Stimulated activated CD8-positive, alpha-beta memory T cell treated with anti-CD3 and anti-CD28 coated beads, Interleukin-15, amount 100 ng/mL, for 1 hour (primary cell): Measurements from ENCODE around the gene PEX5L.
"Not testable (repeated sequence)": the region's sequence is repeated elsewhere in the genome, so short reads cannot be mapped to it uniquely, and the experiment has no call there.

Source experiments
- DNase-seq: peaks from one replicate; pipeline ENCODE4 v3.0.0-alpha.2; 2020; ENCODE audit warnings: low read depth

Gene PEX5L

DNA sequence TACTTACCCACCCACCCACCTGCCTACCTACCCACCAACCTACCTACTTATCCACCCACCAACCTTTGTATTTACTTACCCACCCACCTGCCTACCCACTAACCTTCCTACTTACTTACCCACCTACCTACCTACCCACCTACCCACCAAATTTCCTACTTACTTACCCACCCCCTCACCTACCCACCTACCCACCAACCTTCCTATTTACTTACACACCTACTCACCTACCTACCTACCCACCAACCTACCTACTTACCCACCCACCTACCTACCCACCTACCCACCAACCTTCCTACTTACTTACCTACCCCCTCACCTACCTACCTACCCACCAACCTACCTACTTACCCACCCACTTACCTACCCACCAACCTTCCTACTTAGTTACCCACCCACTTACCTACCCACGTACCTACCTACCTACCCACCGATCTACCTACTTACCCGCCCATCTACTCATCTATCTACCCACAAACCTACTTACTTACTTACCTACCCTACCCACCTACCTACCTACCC is 204.3 kb downstream of the PEX5L start:
- no peak for DNase-seq

DNA sequence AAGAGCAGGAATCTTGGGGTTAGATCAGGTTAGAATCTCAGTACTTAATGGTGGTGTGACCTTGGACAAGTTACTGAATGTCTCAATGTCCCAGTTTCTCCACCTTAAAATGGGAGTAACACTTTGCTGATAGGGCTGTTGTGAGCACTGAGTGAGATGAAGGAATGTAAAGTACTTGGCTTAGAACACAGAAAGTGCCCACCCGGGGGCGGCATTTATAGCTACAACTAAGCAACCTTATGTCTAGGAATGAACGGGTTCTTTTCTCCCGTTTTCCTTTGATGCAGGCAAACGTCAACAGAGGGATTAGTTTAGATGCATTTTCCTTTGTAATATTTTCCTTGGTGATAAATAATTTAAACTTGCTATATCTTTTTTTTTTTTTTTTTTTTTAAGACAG is 207.3 kb downstream of the PEX5L start:
- DNase-seq: no peak

GRCh38 chr3:179828738-179829137 is 208.0 kb downstream of the PEX5L start:
- no peak for DNase-seq

GRCh38 chr3:179826247-179826637 is 210.5 kb downstream of the PEX5L start:
- DNase-seq: no peak

- DNase-seq: no peak
Measured at GRCh38 chr3:179825527-179826246, 211.1 kb downstream of the PEX5L start.

DNA sequence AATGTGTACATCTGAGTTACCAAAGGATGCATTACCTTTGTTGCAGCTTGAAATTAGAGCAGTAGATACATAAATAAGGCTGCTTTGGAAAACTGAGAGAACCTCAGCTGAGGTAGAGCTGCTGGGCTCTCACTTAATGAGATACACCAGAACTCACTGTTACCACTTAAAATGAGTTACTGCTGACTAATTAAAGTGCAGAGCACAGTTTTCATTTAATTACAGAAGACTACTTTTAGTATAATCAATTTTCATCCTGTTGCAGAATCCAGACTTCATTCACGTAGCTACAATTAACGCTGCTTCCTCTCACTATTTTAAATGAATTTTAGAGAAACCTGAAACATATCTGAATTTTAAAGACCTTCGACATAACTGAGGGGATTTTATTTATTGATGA is 214.4 kb downstream of the PEX5L start:
- DNase-seq: no peak

DNA sequence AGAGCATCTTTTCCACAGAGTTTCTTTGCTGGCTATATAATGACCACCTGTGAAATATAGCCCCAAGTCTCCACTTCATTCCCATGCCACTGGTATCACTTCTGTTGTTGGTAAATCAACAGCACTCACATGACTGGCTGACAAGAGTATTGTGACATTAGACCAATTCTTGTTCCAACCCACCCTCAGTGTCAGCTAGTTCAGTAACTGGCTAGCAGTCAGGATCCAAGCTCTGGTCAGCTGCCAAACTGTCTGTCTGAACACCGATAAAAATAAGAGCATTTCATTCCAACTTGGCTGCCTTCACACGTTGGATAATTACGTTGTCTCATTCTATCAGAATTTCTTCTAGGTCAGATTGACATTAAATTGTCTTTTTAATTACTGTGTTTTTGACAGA is 217.4 kb downstream of the PEX5L start:
- DNase-seq: no peak

DNA sequence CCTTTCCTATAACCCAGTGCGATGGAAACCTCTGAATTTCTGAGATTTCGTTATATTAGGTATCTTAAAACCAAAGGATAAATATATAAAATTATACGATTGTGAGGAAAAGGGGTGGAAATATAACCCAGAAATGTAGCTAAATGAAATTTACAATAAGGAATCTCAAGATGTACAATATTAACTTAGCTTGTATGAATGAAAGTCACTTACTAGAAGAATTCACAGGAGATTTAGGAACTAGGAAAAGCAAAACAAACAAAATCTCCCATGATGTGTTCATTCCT is 224.7 kb downstream of the PEX5L start:
- DNase-seq: no peak

- no peak for DNase-seq
Measured at GRCh38 chr3:179811321-179812095, 225.2 kb downstream of the PEX5L start.

GRCh38 chr3:179809639-179810038 is 227.1 kb downstream of the PEX5L start:
- DNase-seq: no peak

DNA sequence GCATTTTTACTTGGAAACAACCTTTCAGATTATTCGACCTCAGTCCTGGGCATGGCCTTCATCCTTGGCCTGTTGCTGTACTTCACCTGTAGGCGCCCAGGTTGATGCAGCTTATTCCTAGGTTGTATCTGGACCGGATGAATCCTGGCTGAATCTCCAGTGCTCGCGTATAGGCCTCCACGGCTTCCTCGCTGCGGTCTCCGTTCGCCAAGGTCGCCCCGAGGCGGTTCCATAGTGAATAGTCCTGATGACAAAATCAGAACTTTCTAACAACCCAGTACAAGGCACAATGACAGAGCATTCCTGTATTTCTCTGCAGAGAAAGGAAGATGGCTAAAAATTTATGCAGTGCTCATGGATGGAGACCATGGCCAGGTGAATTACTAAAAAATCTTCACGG is 229.1 kb downstream of the PEX5L start:
- DNase-seq: no peak

GRCh38 chr3:179806177-179806576 is 230.6 kb downstream of the PEX5L start:
- no peak for DNase-seq

DNA sequence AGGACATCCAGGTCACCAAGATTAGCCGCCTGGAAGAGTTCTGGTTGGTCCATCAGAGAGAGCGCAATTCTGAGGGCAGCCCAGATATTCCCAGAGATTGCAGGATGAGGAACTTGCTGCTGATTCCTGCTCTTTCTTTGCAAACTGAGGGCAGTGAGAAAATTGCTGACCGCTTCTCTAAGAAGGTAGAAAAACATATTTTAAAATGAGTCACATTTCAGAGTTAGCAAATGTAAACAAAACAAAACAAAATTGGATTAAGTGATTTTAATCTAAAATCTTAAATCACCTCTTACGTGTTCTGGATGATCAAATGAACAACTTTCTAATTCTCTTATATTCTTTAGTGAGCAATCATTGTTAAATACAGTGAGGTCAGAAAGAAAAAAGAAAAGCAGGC is 234.9 kb downstream of the PEX5L start:
- no peak for DNase-seq

DNA sequence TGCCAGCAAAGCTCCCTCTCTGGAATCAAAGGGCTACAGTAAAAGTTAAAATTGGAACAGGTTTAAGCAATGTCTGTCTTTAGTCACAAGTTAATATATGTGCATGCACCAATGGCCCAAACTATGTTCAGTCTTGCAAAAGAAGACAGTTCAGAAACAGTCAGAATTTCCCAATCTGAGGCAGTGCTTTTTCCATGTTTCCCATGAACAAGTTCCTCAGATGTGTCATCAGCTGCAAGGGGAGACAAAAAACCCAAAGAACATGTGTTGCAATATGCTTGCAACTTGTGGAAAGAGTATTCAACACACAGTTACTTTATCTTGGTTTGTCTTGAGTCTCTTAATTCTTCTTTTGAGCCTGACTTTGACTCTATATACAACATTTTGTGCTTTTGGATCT is 235.5 kb downstream of the PEX5L start:
- no peak for DNase-seq

DNA sequence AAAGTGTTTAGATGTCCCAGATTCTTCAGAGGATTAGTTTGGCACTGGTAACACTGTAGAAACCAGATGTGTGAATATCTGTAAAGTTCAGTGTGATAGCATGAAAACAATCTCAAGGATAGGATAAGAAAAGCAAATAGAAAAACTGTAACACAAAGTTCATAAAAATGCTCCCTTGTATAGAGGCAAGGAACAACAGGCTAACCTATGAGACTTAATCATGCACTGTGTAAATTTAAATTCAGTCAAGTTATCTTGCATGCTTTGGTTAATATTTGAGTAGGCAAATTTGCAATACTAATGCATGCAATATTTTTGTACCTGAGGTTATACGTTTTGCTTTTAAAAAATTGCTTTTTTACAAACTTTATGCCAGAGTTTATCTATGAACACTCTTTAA is 239.5 kb downstream of the PEX5L start:
- DNase-seq: no peak

GRCh38 chr3:179796421-179796820 is 240.3 kb downstream of the PEX5L start:
- no peak for DNase-seq

- no peak for DNase-seq
Measured at GRCh38 chr3:179794355-179794754, 242.4 kb downstream of the PEX5L start.

GRCh38 chr3:179791793-179792192 is 244.9 kb downstream of the PEX5L start:
- DNase-seq: no peak

GRCh38 chr3:179788996-179789395 is 247.7 kb downstream of the PEX5L start:
- no peak for DNase-seq

- DNase-seq: not testable (repeated sequence)
Measured at GRCh38 chr3:179782841-179783240, 253.9 kb downstream of the PEX5L start.

- DNase-seq: no peak
Measured at GRCh38 chr3:179775416-179776122, 261.2 kb downstream of the PEX5L start.

GRCh38 chr3:179772297-179772696 is 264.4 kb downstream of the PEX5L start:
- DNase-seq: no peak

DNA sequence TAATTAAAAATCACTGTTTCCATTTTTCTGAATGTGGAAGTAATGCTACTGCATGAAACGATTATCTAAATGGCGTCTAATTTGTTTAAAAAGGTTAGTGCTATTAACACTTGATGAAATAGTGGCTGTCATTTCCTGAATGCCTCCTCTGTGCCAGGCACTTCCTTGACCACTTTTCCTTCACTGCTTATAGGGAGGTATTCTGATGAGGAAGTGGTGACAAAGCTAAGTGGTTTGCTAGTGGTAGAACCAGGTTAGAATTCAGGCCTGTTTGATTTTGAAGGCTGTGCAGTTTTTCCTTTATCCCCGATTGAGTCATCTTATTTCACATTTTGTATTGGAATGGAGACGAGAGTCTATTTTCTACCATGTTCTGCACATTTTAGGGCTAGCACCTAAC is 264.9 kb downstream of the PEX5L start:
- DNase-seq: no peak
